Right atrium auricular region (tissue), 2 donors: ENCODE measurements around the gene QPRT. TPM values are rescaled to one million over a fixed set of nuclear protein-coding genes. Genes with fewer than 3 reads are reported as not detected.
A peak's percentile ranks its signal among the peaks of the same experiment; 100 is the strongest.

Experiments
- DNase-seq: peaks from one replicate; pipeline ENCODE4 v3.0.0-alpha.2; 2019; ENCODE audit warnings: low spot score
- H3K27ac ChIP-seq, 2 donors: fragments of 200-600 bp; sonication (generic); 1 replicate in 1 of 2; 2 replicates in 1 of 2; pipeline ENCODE4 v1.5.1; 2016 to 2019
- H3K27me3 ChIP-seq, 2 donors: fragments of 200-600 bp; sonication (generic); one replicate each; pipeline versions ENCODE4 v1.5.1 to v1.6.0; 2017 to 2019
- H3K36me3 ChIP-seq: fragments of 200-600 bp; sonication (generic); one replicate; pipeline ENCODE4 v1.5.1; 2016
- H3K4me1 ChIP-seq, 2 donors: fragments of 200-600 bp; sonication (generic); one replicate each; pipeline versions ENCODE4 v1.5.1 to v1.6.0; 2017 to 2019
- H3K4me3 ChIP-seq, 2 donors: fragments of 200-600 bp; sonication (generic); 1 replicate in 1 of 2; 2 replicates in 1 of 2; pipeline ENCODE4 v1.5.1; 2017 to 2019; ENCODE audit warnings: mild to moderate bottlenecking in 1 of 2, moderate library complexity in 1 of 2
- H3K9me3 ChIP-seq, 2 donors: fragments of 200-600 bp; sonication (generic); one replicate each; pipeline ENCODE4 v1.5.1; 2019
- total RNA-seq, 2 donors: library from RNA; depleted of rRNA; stranded (reverse); fragments of >200 nt; gene quantifications; one replicate each; pipeline ENCODE4 v1.1.0, GENCODE V29; 2016
- TF ChIP-seq, protein P1 (sequence below), 2 donors: fragments of 200-600 bp; sonication (generic); IDR thresholded peaks; one replicate each; pipeline ENCODE4 v1.5.1; 2019; ENCODE audit warnings: antibody characterized with exemption in 2 of 2

QPRT gene
- total RNA-seq, 2 donors from 2014 or later = 18.3 to 38.2 TPM

DNA sequence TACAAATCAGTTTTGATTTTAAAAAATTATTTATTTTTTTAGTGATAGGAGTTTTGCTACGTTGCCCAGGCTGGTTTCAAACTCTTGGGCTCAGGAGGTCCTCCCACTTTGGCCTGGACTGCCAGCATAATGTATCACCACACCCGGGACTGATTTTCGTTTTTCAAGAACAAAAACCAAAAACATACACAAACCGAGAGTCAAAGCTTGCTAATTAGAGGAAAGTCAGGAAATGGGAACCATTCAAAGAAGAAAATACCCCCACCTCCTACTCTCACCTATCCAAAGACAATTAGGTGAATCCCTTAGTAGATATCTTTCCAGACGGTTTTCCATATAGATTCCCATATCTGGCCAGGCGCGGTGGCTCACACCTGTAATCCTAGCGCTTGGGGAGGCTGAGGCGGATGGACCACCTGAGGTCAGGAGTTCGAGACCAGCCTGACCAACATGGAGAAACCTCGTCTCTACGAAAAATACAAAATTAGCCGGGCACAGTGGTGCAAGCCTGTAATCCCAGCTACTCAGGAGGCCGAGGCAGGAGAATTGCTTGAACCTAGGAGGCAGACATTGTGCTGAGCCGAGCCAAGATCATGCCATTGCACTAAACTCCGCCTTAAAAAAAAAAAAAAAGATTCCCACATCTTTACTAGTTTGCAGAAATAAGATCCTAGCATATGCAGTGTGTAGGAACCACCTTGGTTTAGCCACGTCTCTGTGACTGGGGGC is 16.8 kb upstream of the QPRT start:
- Histone ChIP-seq H3K9me3 (no peaks in the 10 kb centered on the region), H3K4me3 (no peak overlapping the region), H3K27ac (no peak overlapping the region), H3K36me3 (no peaks in the 10 kb centered on the region), H3K4me1 (peaks cover 0 to 16% of the 10 kb centered on the region in 2 donors), H3K27me3 (no peaks in the 10 kb centered on the region)
- TF ChIP-seq, protein P1, sequence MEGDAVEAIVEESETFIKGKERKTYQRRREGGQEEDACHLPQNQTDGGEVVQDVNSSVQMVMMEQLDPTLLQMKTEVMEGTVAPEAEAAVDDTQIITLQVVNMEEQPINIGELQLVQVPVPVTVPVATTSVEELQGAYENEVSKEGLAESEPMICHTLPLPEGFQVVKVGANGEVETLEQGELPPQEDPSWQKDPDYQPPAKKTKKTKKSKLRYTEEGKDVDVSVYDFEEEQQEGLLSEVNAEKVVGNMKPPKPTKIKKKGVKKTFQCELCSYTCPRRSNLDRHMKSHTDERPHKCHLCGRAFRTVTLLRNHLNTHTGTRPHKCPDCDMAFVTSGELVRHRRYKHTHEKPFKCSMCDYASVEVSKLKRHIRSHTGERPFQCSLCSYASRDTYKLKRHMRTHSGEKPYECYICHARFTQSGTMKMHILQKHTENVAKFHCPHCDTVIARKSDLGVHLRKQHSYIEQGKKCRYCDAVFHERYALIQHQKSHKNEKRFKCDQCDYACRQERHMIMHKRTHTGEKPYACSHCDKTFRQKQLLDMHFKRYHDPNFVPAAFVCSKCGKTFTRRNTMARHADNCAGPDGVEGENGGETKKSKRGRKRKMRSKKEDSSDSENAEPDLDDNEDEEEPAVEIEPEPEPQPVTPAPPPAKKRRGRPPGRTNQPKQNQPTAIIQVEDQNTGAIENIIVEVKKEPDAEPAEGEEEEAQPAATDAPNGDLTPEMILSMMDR (IDR thresholded peaks at IDR 0.05) = no peak
- DNase-seq = no peak

DNA sequence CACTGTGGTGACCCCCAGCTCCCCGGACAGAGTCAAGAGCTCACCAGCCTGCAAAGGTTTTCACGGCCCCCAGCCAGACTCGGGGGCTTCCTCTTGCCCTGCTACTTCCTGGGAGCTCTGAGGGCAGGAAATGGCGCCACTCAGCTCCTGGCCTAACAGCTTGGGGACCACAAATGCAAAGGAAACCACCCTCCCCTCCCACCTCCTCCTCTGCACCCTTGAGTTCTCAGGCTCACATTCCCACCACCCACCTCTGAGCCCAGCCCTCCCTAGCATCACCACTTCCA is 16.3 kb upstream of the QPRT start:
- TF ChIP-seq, protein P1 (IDR thresholded peaks at IDR 0.05) = no peak
- Histone ChIP-seq H3K9me3 (no peaks in the 10 kb centered on the region), H3K27me3 (no peaks in the 10 kb centered on the region), H3K4me3 (no peak overlapping the region), H3K27ac (no peak overlapping the region), H3K36me3 (no peaks in the 10 kb centered on the region), H3K4me1 (peaks cover 0 to 16% of the 10 kb centered on the region in 2 donors)
- DNase-seq = no peak

DNA sequence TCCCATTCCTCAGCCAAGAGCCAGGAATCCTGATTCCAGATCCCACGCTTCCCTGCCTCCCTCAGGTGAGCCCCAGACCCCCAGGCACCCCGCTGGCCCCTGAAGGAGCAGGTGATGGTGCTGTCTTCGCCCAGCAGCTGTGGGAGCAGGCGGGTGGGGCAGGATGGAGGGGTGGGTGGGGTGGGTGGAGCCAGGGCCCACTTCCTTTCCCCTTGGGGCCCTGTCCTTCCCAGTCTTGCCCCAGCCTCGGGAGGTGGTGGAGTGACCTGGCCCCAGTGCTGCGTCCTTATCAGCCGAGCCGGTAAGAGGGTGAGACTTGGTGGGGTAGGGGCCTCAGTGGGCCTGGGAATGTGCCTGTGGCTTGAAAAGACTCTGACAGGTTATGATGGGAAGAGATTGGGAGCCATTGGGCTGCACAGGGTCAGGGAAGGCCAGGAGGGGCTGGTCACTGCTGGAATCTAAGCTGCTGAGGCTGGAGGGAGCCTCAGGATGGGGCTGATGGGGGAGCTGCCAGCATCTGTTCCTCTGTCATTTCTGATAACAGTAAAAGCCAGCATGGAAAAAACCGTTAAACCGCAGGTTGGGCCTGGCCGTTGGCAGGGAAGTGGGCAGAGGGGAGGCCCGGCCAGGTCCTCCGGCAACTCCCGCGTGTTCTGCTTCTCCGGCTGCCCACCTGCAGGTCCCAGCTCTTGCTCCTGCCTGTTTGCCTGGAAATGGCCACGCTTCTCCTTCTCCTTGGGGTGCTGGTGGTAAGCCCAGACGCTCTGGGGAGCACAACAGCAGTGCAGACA is 15.8 kb upstream of the QPRT start, which contains the start of gene SPN:
Gene SPN, plus strand, starts transcription at position 232 of the 791 bp plus-strand sequence. Its CDS starts 482 bp downstream, at position 714.
- peak within 1 kb of the TSS; percentile 13 to 29 for H3K4me3 ChIP-seq
- H3K9me3 ChIP-seq = no peaks in the 10 kb centered on the region
- no peaks in the 10 kb centered on the region for H3K36me3 ChIP-seq
- peaks cover 0 to 16% of the 10 kb centered on the region in 2 donors for H3K4me1 ChIP-seq
- H3K27ac ChIP-seq = no peak within 1 kb of the TSS
- no peak for DNase-seq
- TF ChIP-seq, protein P1 (IDR thresholded peaks at IDR 0.05) = no peak
- no peaks in the 10 kb centered on the region for H3K27me3 ChIP-seq

DNA sequence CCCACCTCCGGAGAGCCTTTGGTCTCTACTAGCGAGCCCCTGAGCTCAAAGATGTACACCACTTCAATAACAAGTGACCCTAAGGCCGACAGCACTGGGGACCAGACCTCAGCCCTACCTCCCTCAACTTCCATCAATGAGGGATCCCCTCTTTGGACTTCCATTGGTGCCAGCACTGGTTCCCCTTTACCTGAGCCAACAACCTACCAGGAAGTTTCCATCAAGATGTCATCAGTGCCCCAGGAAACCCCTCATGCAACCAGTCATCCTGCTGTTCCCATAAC is 15.2 kb upstream of the QPRT start:
- no peak overlapping the region for H3K27ac ChIP-seq
- no peaks in the 10 kb centered on the region for H3K9me3 ChIP-seq
- peaks cover 0 to 16% of the 10 kb centered on the region in 2 donors for H3K4me1 ChIP-seq
- no peak for DNase-seq
- H3K4me3 ChIP-seq = peak overlapping the region in 1 of 2 donors; percentile 29
- TF ChIP-seq, protein P1 (IDR thresholded peaks at IDR 0.05) = no peak
- no peaks in the 10 kb centered on the region for H3K36me3 ChIP-seq
- H3K27me3 ChIP-seq = no peaks in the 10 kb centered on the region

DNA sequence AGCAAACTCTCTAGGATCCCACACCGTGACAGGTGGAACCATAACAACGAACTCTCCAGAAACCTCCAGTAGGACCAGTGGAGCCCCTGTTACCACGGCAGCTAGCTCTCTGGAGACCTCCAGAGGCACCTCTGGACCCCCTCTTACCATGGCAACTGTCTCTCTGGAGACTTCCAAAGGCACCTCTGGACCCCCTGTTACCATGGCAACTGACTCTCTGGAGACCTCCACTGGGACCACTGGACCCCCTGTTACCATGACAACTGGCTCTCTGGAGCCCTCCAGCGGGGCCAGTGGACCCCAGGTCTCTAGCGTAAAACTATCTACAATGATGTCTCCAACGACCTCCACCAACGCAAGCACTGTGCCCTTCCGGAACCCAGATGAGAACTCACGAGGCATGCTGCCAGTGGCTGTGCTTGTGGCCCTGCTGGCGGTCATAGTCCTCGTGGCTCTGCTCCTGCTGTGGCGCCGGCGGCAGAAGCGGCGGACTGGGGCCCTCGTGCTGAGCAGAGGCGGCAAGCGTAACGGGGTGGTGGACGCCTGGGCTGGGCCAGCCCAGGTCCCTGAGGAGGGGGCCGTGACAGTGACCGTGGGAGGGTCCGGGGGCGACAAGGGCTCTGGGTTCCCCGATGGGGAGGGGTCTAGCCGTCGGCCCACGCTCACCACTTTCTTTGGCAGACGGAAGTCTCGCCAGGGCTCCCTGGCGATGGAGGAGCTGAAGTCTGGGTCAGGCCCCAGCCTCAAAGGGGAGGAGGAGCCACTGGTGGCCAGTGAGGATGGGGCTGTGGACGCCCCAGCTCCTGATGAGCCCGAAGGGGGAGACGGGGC is 14.7 kb upstream of the QPRT start:
- no peak overlapping the region for H3K27ac ChIP-seq
- peak overlapping the region in 1 of 2 donors; percentile 29 for H3K4me3 ChIP-seq
- no peaks in the 10 kb centered on the region for H3K27me3 ChIP-seq
- TF ChIP-seq, protein P1 (IDR thresholded peaks at IDR 0.05) = no peak
- DNase-seq = no peak
- H3K36me3 ChIP-seq = no peaks in the 10 kb centered on the region
- no peaks in the 10 kb centered on the region for H3K9me3 ChIP-seq
- H3K4me1 ChIP-seq = peaks cover 0 to 16% of the 10 kb centered on the region in 2 donors
